Measurements from ENCODE around the gene SLC16A3. TPM values are rescaled to one million over a fixed set of nuclear protein-coding genes. Genes with fewer than 3 reads are reported as not detected.

Gene SLC16A3
- total and polyA plus RNA-seq, 11 donors: 6.5 to 56.0 (median 12.9) TPM

- DNase-seq: peak in 2 of 5 donors; percentile 39 to 66
- intact Hi-C loops (cut with DNase I): loop anchor here in 8 of 10 donors (2.0 to 10.0 kb wide), 6 partner anchors 35 to 88 kb away; partner anchors contain the start of gene CSNK1D (in 2 of the 8)
- no peaks in the 10 kb centered on the region for H3K9me3 ChIP-seq
- peaks cover 0 to 45% (median 8%) of the 10 kb centered on the region in 9 donors for H3K36me3 ChIP-seq
- peaks cover 43 to 91% (median 63%) of the 10 kb centered on the region in 12 donors for H3K4me1 ChIP-seq
- H3K4me3 ChIP-seq: no peak overlapping the region
- WGBS, 4 donors: 93 to 95% (median 95%) methylated on average over 45 to 59 of the region's 59 CpGs
- H3K27me3 ChIP-seq: no peaks in the 10 kb centered on the region
- ATAC-seq: no peak
- H3K27ac ChIP-seq: peak overlapping the region in 1 of 12 donors; percentile 86
- TF ChIP-seq POLR2A (IDR thresholded peaks at IDR 0.05) (no peak), CTCF (IDR thresholded peaks at IDR 0.05) (no peak)
Observed at GRCh38 chr17:82237083-82237745, 8.4 kb downstream of the SLC16A3 start.

GRCh38 chr17:82237746-82238471 is 9.1 kb downstream of the SLC16A3 start:
- Histone ChIP-seq H3K27me3 (no peaks in the 10 kb centered on the region), H3K27ac (peak overlapping the region in 11 of 12 donors; percentile 28 to 86 (median 61)), H3K4me1 (peaks cover 49 to 93% (median 66%) of the 10 kb centered on the region in 12 donors), H3K4me3 (peak overlapping the region in 6 of 12 donors; percentile 0 to 28 (median 22)), H3K9me3 (no peaks in the 10 kb centered on the region), H3K36me3 (peaks cover 0 to 52% (median 9%) of the 10 kb centered on the region in 9 donors)
- ATAC-seq (no peak), DNase-seq (peak in 2 of 5 donors; percentile 33 to 62)
- intact Hi-C loops (cut with DNase I): loop anchor here in 8 of 10 donors (2.0 to 10.0 kb wide), 6 partner anchors 34 to 87 kb away; partner anchors contain the start of gene CSNK1D (in 2 of the 8)
- 74 to 76% (median 75%) methylated on average over 30 to 34 of the region's 34 CpGs for WGBS, 4 donors
- TF ChIP-seq CTCF (IDR thresholded peaks at IDR 0.05) (no peak), POLR2A (IDR thresholded peaks at IDR 0.05) (no peak)

GRCh38 chr17:82238472-82239201 is 9.8 kb downstream of the SLC16A3 start:
- Histone ChIP-seq H3K4me1 (peaks cover 49 to 94% (median 73%) of the 10 kb centered on the region in 12 donors), H3K27ac (peak overlapping the region; percentile 6 to 86 (median 60)), H3K36me3 (peaks cover 0 to 59% (median 16%) of the 10 kb centered on the region in 9 donors), H3K9me3 (no peaks in the 10 kb centered on the region), H3K27me3 (no peaks in the 10 kb centered on the region), H3K4me3 (peak overlapping the region in 8 of 12 donors; percentile 0 to 34 (median 22))
- TF ChIP-seq POLR2A (IDR thresholded peaks at IDR 0.05) (peak in 1 of 2 donors; percentile 55), CTCF (IDR thresholded peaks at IDR 0.05) (no peak)
- intact Hi-C loops (cut with DNase I): loop anchor here in 7 of 10 donors (5.0 to 10.0 kb wide), 5 partner anchors 34 to 86 kb away; partner anchors contain the start of gene CSNK1D (in 2 of the 7)
- ATAC-seq (peak in 3 of 4 donors; percentile 19 to 42 (median 27)), DNase-seq (peak; percentile 78 to 87 (median 85))
- 20 to 36% (median 24%) methylated on average over 18 to 33 of the region's 33 CpGs for WGBS, 4 donors

Measured in heart left ventricle (tissue), 16 donors.